Measurements from ENCODE around the gene FCHSD2. TPM values are rescaled to one million over a fixed set of nuclear protein-coding genes. Genes with fewer than 3 reads are reported as not detected.

Gene FCHSD2
- total and polyA plus RNA-seq, 2 donors = 12.5 to 22.3 TPM

DNA sequence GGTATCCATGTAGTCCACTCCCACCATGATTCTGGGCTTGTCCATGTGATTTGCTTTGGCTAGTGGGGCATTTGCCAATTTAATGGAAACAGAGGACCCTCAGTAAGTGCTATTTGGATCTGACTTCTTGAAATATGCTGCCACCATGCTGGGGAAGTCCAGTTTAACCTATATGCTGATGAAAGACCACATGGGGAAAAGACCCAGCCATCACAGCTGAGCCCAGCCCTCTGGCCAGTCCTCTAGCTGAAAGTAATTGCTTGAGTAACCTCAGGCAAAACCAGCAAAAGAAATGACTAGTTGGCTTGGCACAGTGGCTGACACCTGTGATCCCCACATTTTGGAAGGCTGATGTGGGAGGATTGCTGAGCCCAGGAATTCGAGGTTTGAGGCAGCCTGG is 266.4 kb downstream of the FCHSD2 start:
- Histone ChIP-seq H3K27ac (ENCODE audit: low read depth in 1 of 2, low read length in 1 of 2) (no peak overlapping the region), H3K36me3 (ENCODE audit: control insufficient read depth in 2 of 2, insufficient read depth in 2 of 2, low read length in 1 of 2) (peaks cover 3 to 10% of the 10 kb centered on the region in 2 donors), H3K4me3 (ENCODE audit: low read length in 2 of 2) (no peak overlapping the region), H3K9me3 (ENCODE audit: control insufficient read depth in 2 of 2, insufficient read depth in 1 of 2, low read length in 1 of 2) (no peaks in the 10 kb centered on the region), H3K27me3 (ENCODE audit: control insufficient read depth in 2 of 2, insufficient read depth in 1 of 2, low read length in 1 of 2) (no peaks in the 10 kb centered on the region), H3K4me1 (ENCODE audit: control insufficient read depth in 2 of 2, insufficient read depth in 2 of 2, low read length in 2 of 2) (no peaks in the 10 kb centered on the region)
- no peak for DNase-seq (ENCODE audit: low read depth in 6 of 9, low spot score in 9 of 9)
- WGBS = 100% methylated on average over 1 of the region's 1 CpG

DNA sequence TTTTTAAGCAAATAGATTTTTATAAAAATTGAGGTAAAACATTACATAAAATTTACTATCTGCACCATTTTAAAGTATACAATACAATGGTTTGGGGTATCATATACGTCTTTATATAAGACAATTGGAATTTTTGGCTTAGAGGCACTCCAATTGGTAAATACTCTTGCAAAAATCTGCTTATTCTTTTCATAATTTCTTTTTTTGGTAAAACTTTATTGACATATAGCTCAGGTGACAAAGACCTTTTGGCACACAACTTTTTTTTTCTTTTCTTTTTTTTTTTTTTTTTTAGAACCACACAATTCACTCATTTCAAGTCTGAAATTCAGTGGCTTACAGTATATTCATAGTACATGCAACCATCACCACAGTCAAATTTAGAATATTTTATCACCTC is 270.1 kb downstream of the FCHSD2 start:
- 96% methylated on average over 1 of the region's 1 CpG for WGBS
- Histone ChIP-seq H3K4me3 (ENCODE audit: low read length in 2 of 2) (no peak overlapping the region), H3K9me3 (ENCODE audit: control insufficient read depth in 2 of 2, insufficient read depth in 1 of 2, low read length in 1 of 2) (no peaks in the 10 kb centered on the region)

DNA sequence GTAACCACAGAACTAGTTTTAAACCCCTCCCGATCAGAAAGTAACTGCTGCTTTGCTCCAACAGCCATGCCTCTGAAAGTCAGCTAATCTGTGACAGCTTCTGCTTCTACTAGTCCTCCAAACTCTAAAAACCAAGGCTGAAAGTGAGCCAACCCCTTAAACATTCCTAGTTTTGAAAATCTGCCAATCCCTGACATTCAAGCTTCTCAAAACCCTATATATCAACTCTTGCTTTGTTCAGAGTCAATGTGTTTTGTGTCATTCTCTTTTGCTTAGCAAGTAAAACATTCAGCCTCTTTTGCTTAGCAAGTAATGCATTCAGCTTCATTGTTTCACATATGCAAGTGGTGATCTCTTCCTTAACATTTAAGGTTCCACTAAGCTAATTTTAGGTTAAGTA is 271.0 kb downstream of the FCHSD2 start:
- no peaks in the 10 kb centered on the region for H3K27me3 ChIP-seq (ENCODE audit: control insufficient read depth in 2 of 2, insufficient read depth in 1 of 2, low read length in 1 of 2)
- whole genome bisulfite sequencing = 95% methylated on average over 1 of the region's 1 CpG
- DNase-seq (ENCODE audit: low read depth in 6 of 9, low spot score in 9 of 9) = no peak

More for the DNA sequence above, 270.1 kb downstream of the FCHSD2 start:
- Histone ChIP-seq H3K4me1 (ENCODE audit: control insufficient read depth in 2 of 2, insufficient read depth in 2 of 2, low read length in 2 of 2) (no peaks in the 10 kb centered on the region), H3K27ac (ENCODE audit: low read depth in 1 of 2, low read length in 1 of 2) (no peak overlapping the region), H3K36me3 (ENCODE audit: control insufficient read depth in 2 of 2, insufficient read depth in 2 of 2, low read length in 1 of 2) (peaks cover 9 to 16% of the 10 kb centered on the region in 2 donors), H3K27me3 (ENCODE audit: control insufficient read depth in 2 of 2, insufficient read depth in 1 of 2, low read length in 1 of 2) (no peaks in the 10 kb centered on the region)
- no peak for DNase-seq (ENCODE audit: low read depth in 6 of 9, low spot score in 9 of 9)

DNA sequence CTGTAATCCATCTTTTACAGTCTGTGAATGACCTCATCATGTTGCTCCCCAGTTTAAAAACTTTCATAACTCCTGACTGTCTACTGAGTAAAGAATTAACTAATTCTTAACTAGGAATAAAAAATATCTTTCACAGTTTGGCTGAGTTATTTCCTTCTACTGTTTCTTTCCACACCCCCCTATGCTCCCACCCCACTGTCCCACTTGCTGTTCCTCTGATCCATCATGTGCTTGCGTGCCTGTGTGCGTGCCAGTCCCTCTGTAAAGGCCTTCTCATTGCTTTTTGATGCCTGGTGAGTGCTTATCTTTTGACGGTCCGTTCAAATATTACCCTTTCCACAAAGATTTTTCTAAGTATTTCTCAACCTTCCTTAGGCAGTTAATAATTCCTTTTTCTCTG is 272.3 kb downstream of the FCHSD2 start:
- 97% methylated on average over 4 of the region's 4 CpGs for WGBS
- H3K27me3 ChIP-seq (ENCODE audit: control insufficient read depth in 2 of 2, insufficient read depth in 1 of 2, low read length in 1 of 2) = no peaks in the 10 kb centered on the region
- no peaks in the 10 kb centered on the region for H3K9me3 ChIP-seq (ENCODE audit: control insufficient read depth in 2 of 2, insufficient read depth in 1 of 2, low read length in 1 of 2)
- H3K27ac ChIP-seq (ENCODE audit: low read depth in 1 of 2, low read length in 1 of 2) = no peak overlapping the region
- peaks cover 7 to 16% of the 10 kb centered on the region in 2 donors for H3K36me3 ChIP-seq (ENCODE audit: control insufficient read depth in 2 of 2, insufficient read depth in 2 of 2, low read length in 1 of 2)
- H3K4me1 ChIP-seq (ENCODE audit: control insufficient read depth in 2 of 2, insufficient read depth in 2 of 2, low read length in 2 of 2) = no peaks in the 10 kb centered on the region
- DNase-seq (ENCODE audit: low read depth in 6 of 9, low spot score in 9 of 9) = no peak
- H3K4me3 ChIP-seq (ENCODE audit: low read length in 2 of 2) = no peak overlapping the region

More for the DNA sequence above, 271.0 kb downstream of the FCHSD2 start:
- no peak overlapping the region for H3K27ac ChIP-seq (ENCODE audit: low read depth in 1 of 2, low read length in 1 of 2)
- no peaks in the 10 kb centered on the region for H3K9me3 ChIP-seq (ENCODE audit: control insufficient read depth in 2 of 2, insufficient read depth in 1 of 2, low read length in 1 of 2)
- peaks cover 7 to 20% of the 10 kb centered on the region in 2 donors for H3K36me3 ChIP-seq (ENCODE audit: control insufficient read depth in 2 of 2, insufficient read depth in 2 of 2, low read length in 1 of 2)
- H3K4me1 ChIP-seq (ENCODE audit: control insufficient read depth in 2 of 2, insufficient read depth in 2 of 2, low read length in 2 of 2) = no peaks in the 10 kb centered on the region
- H3K4me3 ChIP-seq (ENCODE audit: low read length in 2 of 2) = no peak overlapping the region

DNA sequence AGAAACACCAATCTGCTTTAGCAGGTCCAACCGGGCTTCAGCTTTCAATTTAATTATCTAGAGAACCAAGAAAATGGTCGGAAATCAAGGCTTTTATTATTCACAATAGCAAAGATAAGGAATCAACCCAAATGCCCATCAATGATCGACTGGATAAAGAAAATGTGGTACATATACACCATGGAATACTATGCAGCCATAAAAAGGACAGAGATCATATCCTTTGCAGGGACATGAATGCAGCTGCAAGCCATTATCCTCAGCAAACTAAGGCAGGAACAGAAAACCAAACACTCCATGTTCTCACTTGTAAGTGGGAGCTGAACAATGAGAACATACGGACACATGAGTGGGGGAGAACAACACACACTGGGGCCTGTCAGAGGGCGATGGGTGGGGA is 274.1 kb downstream of the FCHSD2 start:
- H3K4me3 ChIP-seq (ENCODE audit: low read length in 2 of 2) = no peak overlapping the region
- H3K4me1 ChIP-seq (ENCODE audit: control insufficient read depth in 2 of 2, insufficient read depth in 2 of 2, low read length in 2 of 2) = no peaks in the 10 kb centered on the region
- 98% methylated on average over 5 of the region's 5 CpGs for WGBS
- DNase-seq (ENCODE audit: low read depth in 6 of 9, low spot score in 9 of 9) = no peak
- no peaks in the 10 kb centered on the region for H3K27me3 ChIP-seq (ENCODE audit: control insufficient read depth in 2 of 2, insufficient read depth in 1 of 2, low read length in 1 of 2)
- no peaks in the 10 kb centered on the region for H3K9me3 ChIP-seq (ENCODE audit: control insufficient read depth in 2 of 2, insufficient read depth in 1 of 2, low read length in 1 of 2)
- peaks cover 10 to 16% of the 10 kb centered on the region in 2 donors for H3K36me3 ChIP-seq (ENCODE audit: control insufficient read depth in 2 of 2, insufficient read depth in 2 of 2, low read length in 1 of 2)
- no peak overlapping the region for H3K27ac ChIP-seq (ENCODE audit: low read depth in 1 of 2, low read length in 1 of 2)

DNA sequence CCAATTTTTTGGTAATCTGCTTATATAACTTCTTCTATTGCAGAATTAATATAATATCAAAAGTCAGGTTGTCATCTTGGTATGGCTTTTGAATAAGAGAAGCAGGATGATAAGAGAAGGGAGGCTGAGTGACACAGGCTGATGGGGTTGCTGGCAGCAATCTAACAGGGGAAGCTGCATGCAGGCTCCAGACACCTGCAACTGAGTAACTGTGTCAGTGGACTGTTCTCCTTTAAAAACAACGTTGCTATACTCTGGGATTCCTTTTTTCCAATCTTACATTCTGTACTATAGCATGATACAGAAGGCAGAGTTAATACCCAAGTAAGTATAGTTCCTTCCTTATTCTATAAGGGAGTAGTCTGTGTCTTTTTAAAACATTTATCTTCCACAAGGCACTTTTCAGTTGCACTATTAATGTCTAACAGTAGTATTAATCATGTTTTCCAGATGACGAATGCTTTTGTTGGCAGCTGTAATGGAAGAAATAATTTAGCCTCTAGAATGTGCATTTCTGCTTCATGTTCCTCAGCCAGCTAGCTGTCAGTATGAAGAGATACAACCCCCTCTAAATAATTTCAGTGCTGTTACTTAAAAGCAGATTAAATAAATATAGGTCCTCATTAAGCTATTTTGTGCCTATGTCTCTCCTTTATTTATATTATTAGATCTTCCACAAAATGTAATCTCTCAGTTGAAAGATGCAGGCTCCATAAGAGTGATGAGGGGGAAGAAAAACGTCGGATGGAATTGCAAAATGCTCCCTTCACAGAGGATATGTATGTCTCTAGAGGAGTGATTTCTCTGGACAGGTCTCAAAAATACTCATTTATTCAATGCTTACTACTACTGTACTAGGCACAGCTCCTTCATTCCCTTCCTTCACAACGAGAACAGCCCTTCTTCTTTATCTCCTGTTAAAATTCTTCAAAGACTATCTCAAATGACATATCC is 277.1 kb downstream of the FCHSD2 start:
- no peaks in the 10 kb centered on the region for H3K4me1 ChIP-seq (ENCODE audit: control insufficient read depth in 2 of 2, insufficient read depth in 2 of 2, low read length in 2 of 2)
- no peak overlapping the region for H3K27ac ChIP-seq (ENCODE audit: low read depth in 1 of 2, low read length in 1 of 2)
- 75% methylated on average over 5 of the region's 5 CpGs for WGBS
- H3K4me3 ChIP-seq (ENCODE audit: low read length in 2 of 2) = no peak overlapping the region
- no peaks in the 10 kb centered on the region for H3K9me3 ChIP-seq (ENCODE audit: control insufficient read depth in 2 of 2, insufficient read depth in 1 of 2, low read length in 1 of 2)
- H3K27me3 ChIP-seq (ENCODE audit: control insufficient read depth in 2 of 2, insufficient read depth in 1 of 2, low read length in 1 of 2) = no peaks in the 10 kb centered on the region
- peaks cover 10 to 20% of the 10 kb centered on the region in 2 donors for H3K36me3 ChIP-seq (ENCODE audit: control insufficient read depth in 2 of 2, insufficient read depth in 2 of 2, low read length in 1 of 2)
- no peak for DNase-seq (ENCODE audit: low read depth in 6 of 9, low spot score in 9 of 9)

DNA sequence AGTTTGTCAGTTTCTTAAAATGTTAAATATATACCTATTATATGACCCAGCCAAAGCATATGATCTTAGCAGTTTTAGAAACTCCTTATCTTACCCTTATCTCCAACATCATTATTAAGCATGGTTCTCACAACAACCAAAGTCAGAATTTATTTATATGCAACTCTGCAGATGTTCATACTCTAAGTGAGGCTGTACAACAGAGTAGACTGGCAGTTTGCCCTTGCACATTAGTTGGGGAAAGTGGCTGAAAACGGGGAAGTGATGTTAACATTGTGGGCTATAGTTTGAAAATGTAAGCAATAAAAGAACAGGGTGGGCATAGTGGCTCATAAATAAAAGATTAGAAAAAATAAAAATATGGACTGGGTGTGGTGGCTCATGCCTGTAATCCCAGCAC is 278.2 kb downstream of the FCHSD2 start:
- Histone ChIP-seq H3K36me3 (ENCODE audit: control insufficient read depth in 2 of 2, insufficient read depth in 2 of 2, low read length in 1 of 2) (peaks cover 10 to 20% of the 10 kb centered on the region in 2 donors), H3K27ac (ENCODE audit: low read depth in 1 of 2, low read length in 1 of 2) (peak overlapping the region in 1 of 2 donors; percentile 18), H3K27me3 (ENCODE audit: control insufficient read depth in 2 of 2, insufficient read depth in 1 of 2, low read length in 1 of 2) (no peaks in the 10 kb centered on the region), H3K4me3 (ENCODE audit: low read length in 2 of 2) (no peak overlapping the region), H3K4me1 (ENCODE audit: control insufficient read depth in 2 of 2, insufficient read depth in 2 of 2, low read length in 2 of 2) (no peaks in the 10 kb centered on the region), H3K9me3 (ENCODE audit: control insufficient read depth in 2 of 2, insufficient read depth in 1 of 2, low read length in 1 of 2) (no peaks in the 10 kb centered on the region)
- DNase-seq (ENCODE audit: low read depth in 6 of 9, low spot score in 9 of 9) = no peak
- WGBS = 55% methylated on average over 1 of the region's 1 CpG

DNA sequence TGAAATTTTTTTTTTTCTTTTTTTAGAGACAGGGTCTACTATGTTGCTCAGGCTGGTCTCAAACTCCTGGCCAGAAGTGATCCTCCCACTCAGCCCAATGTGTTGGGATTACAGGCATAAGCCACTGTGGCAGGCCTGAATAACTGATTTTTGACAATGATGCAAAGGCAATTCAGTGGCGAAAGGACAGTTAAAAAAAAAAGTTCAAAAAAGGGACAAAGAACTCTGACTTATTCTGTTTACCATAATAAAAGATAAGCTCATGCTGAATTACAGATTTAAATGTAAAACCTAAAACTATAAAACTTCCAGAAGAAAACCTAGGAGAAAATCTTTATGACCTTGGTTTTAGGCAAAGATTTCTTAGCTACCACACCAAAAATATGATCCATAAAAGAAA is 279.0 kb downstream of the FCHSD2 start:
- Histone ChIP-seq H3K4me3 (ENCODE audit: low read length in 2 of 2) (no peak overlapping the region), H3K27me3 (ENCODE audit: control insufficient read depth in 2 of 2, insufficient read depth in 1 of 2, low read length in 1 of 2) (no peaks in the 10 kb centered on the region), H3K9me3 (ENCODE audit: control insufficient read depth in 2 of 2, insufficient read depth in 1 of 2, low read length in 1 of 2) (no peaks in the 10 kb centered on the region), H3K36me3 (ENCODE audit: control insufficient read depth in 2 of 2, insufficient read depth in 2 of 2, low read length in 1 of 2) (peaks cover 5 to 16% of the 10 kb centered on the region in 2 donors), H3K27ac (ENCODE audit: low read depth in 1 of 2, low read length in 1 of 2) (no peak overlapping the region), H3K4me1 (ENCODE audit: control insufficient read depth in 2 of 2, insufficient read depth in 2 of 2, low read length in 2 of 2) (no peaks in the 10 kb centered on the region)
- 97% methylated on average over 1 of the region's 1 CpG for WGBS
- DNase-seq (ENCODE audit: low read depth in 6 of 9, low spot score in 9 of 9) = no peak

DNA sequence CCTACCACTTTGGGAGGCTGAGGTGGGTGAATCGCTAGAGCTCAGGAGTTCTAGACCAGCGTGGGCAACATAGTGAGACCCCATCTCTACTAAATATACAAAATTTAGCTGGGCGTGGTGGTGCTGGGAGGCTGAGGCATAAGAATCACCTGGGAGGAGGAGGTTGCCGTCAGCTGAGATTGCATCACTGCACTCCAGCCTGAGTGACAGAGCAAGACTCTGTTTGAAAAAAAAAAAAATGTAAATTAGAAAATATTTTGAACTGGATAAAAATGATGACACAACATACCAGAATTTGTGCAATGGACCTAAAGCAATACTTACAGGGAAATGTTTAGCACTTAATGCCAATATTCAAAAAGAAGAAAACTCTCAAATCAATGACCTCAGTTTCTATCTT is 281.5 kb downstream of the FCHSD2 start:
- peaks cover 3 to 4% of the 10 kb centered on the region in 2 donors for H3K36me3 ChIP-seq (ENCODE audit: control insufficient read depth in 2 of 2, insufficient read depth in 2 of 2, low read length in 1 of 2)
- DNase-seq (ENCODE audit: low read depth in 6 of 9, low spot score in 9 of 9) = no peak
- no peaks in the 10 kb centered on the region for H3K9me3 ChIP-seq (ENCODE audit: control insufficient read depth in 2 of 2, insufficient read depth in 1 of 2, low read length in 1 of 2)
- 98% methylated on average over 4 of the region's 4 CpGs for WGBS
- no peaks in the 10 kb centered on the region for H3K4me1 ChIP-seq (ENCODE audit: control insufficient read depth in 2 of 2, insufficient read depth in 2 of 2, low read length in 2 of 2)
- H3K27ac ChIP-seq (ENCODE audit: low read depth in 1 of 2, low read length in 1 of 2) = no peak overlapping the region
- no peak overlapping the region for H3K4me3 ChIP-seq (ENCODE audit: low read length in 2 of 2)
- no peaks in the 10 kb centered on the region for H3K27me3 ChIP-seq (ENCODE audit: control insufficient read depth in 2 of 2, insufficient read depth in 1 of 2, low read length in 1 of 2)

Data from thymus (tissue), 11 donors.